Stimulated activated CD4-positive, alpha-beta T cell treated with anti-CD3 and anti-CD28 coated beads, Interleukin-4, amount 100 ng/mL, for 4 hours (primary cell): Measurements from ENCODE around the gene GALNT9.
"Not testable (repeated sequence)": the region's sequence is repeated elsewhere in the genome, so short reads cannot be mapped to it uniquely, and the experiment has no call there.

Source experiments
- DNase-seq, 2 experiments: peaks; one replicate each; pipeline ENCODE4 v3.0.0-alpha.2; 2020

GALNT9 gene

DNA sequence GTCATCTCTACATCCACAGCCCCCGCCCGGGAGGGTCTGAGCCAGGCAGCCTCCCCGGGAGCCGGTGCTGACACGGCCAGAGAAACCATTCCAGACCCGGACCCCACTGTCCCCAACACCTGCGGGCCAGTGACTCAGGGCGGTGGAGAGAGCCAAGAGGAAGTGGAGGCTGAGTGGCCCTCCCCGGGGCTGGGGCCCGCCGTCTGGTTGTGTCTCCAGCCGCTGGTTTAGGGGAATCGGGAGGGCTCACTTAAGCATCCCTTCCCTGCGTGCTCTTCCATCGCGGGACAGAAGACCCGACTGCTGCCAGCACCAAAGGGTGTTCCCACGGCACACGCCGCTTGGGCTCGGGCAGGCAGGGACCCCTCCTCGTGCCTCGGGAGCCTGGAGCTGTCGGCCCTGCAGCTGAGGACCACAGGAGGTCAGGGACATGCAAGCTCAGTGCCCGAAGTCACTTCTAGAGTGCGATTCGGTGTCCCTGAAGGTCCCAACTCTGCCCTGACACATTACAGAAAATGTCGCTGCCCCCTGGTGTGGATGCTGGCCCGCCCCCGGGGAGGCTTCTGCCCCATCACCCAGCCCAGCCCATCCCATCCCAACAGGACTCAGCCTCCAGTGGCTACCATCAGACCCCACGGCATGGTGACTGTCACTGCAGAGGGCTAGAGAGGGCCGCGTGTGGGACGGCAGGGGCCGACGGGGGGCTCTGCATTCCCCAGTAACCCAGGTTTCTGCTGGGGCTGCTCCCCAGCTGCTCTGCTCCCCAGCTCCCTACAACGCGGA lies 50.8 kb downstream of the GALNT9 start:
- DNase-seq: no peak

- DNase-seq: no peak
Measured at GRCh38 chr12:132277949-132278348, 51.4 kb downstream of the GALNT9 start.

GRCh38 chr12:132277374-132277941 lies 51.9 kb downstream of the GALNT9 start:
- DNase-seq: no peak

GRCh38 chr12:132276827-132277373 lies 52.5 kb downstream of the GALNT9 start:
- DNase-seq: no peak

GRCh38 chr12:132276066-132276826 lies 53.1 kb downstream of the GALNT9 start:
- DNase-seq: no peak

DNA sequence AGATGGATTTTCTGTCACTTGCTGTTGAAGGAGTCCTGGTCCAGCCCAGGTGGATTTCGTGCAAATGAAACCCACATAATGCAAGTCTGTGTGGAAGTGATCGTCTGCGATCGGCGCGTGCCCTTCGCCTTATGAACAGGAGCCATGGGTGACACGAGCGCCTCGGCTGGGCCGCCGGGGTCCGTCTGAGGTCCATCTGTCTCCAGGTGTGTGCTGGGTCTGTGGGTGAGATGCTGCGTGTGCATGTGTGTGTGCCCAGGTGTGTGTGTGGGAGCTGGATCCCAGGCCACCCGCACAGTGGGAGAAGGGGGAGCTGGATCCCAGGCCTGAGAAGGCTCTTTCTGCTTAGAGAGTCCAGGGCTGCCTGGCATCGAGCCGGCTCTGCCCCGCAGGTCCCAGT lies 53.8 kb downstream of the GALNT9 start:
- no peak for DNase-seq

DNA sequence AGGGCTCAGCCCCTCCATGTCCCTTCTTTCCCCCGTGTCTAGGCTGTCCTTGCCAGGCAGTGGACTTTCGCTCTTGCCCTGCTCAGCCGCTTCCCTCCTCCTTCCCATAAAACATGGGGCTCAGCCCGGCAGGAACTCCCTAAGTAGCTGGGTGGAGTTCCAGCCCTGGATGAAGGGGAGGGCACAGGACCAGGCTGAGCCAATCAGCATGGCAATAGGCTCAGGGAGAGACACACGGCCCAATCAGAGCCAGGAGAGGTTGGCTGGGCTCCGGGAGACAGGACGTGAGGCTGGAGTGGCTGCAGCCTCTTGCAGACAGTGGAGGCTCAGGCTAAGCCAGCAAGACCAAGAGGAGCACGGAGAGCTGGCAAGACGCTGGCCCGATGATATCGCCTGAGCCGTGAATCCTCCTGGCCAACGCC lies 54.3 kb downstream of the GALNT9 start:
- DNase-seq: no peak

DNA sequence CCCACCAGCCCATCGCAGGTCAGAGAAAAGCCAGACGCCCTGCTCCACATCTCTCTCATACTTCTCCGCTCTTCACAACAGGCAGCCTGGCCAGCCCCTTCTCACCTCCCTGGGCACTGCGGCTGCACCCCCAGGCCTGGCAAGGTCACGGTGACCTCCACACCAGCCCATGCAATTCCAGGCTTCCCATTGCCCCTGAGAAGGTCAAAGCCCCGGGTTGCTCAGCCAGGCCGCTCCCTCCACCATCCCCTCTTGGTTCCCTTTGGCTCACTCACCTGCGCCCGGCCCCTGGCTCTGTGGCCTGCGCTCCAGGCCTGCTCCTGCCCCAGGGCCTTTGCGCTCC lies 55.4 kb downstream of the GALNT9 start:
- DNase-seq: no peak

- DNase-seq: no peak
Measured at GRCh38 chr12:132272711-132273110, 56.7 kb downstream of the GALNT9 start.

DNA sequence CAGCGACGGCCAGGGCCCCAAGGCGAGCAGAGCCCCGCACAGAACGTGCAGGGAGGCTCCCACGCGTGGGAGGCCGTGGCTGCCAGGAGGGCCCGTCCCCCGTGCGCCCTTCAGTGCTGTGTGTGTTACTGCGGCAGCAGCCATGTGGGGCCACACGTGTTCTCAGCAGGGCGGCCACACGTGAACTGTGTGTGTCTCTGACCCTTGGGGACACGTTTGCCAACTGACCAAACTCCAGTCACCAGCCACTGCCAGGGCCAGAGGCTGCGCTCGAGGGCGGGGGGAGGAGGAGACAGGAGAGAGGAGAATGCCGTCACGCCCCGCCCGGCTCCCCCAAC lies 57.7 kb downstream of the GALNT9 start:
- no peak for DNase-seq

GRCh38 chr12:132270969-132271754 lies 58.2 kb downstream of the GALNT9 start:
- no peak for DNase-seq

- no peak for DNase-seq
Measured at GRCh38 chr12:132270516-132270915, 58.9 kb downstream of the GALNT9 start.

GRCh38 chr12:132269271-132269968 lies 60.0 kb downstream of the GALNT9 start:
- no peak for DNase-seq

DNA sequence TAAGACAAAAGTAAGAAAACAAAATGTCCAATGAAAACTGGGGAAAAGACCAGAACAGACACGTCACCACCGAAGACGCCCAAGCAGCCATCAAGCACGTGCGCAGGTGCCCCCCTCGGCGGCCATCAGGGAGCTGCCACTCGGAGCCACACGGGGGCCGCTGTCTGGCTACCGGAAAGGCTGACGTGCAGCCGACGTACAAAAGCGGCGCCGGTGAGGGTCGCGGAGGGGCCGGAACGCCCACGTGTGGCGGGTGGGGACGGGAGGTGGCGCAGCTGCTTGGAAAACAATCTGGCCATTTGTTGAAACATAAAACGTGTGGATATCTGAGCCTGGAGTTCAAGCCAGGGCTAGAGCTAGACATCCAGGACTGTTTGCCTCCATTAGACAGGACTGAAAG lies 60.7 kb downstream of the GALNT9 start:
- no peak for DNase-seq

DNA sequence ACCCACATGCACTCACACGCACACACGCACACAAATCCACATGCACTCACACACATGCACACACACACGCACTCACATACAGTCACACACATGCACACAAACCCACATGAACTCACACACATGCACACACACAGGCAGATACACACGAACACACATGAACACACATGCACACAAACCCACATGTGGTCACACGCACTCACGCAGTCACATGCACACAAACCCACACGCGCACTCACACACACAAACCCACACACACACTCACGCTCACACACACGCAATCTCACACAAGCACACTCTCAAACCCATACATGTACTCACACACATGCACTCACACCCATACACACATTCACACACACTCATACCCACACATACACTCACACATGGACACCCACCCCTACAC lies 61.5 kb downstream of the GALNT9 start:
- no peak for DNase-seq

DNA sequence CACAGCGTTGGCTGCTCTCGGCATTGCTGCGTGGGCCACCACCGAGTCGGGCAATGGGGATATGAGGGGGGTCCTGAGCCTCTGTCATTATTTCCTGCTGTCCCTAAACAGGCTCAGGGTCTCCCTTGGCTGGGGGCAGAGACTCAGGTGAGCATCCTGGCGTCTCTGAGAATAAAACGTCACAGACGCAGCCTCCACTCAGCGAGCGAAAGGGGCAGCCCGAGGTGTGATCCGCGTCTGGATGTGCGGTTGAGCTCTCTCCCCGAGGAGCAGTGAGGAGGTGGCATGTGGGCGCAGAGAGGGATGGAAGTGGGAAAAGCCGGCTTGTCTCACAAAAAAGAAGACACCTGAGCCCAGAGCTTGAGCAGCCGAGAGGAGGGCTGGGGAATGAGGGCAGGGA lies 62.6 kb downstream of the GALNT9 start:
- DNase-seq: no peak

- DNase-seq: no peak
Measured at GRCh38 chr12:132266370-132266769, 63.0 kb downstream of the GALNT9 start.

DNA sequence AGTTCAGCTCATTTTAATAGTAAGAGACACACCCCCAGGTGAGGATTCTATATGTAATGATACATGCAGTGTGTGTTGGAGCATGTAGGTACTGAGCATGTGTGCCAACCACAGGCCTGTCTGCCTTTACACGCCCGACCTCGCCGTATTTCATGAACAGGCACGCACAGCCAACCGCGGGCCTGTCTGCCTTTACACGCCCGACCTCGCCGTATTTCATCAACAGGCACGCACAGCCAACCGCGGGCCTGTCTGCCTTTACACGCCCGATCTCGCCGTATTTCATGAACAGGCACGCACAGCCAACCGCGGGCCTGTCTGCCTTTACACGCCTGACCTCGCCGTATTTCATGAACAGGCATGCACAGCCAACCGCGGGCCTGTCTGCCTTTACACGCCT lies 63.6 kb downstream of the GALNT9 start:
- not testable (repeated sequence) for DNase-seq

DNA sequence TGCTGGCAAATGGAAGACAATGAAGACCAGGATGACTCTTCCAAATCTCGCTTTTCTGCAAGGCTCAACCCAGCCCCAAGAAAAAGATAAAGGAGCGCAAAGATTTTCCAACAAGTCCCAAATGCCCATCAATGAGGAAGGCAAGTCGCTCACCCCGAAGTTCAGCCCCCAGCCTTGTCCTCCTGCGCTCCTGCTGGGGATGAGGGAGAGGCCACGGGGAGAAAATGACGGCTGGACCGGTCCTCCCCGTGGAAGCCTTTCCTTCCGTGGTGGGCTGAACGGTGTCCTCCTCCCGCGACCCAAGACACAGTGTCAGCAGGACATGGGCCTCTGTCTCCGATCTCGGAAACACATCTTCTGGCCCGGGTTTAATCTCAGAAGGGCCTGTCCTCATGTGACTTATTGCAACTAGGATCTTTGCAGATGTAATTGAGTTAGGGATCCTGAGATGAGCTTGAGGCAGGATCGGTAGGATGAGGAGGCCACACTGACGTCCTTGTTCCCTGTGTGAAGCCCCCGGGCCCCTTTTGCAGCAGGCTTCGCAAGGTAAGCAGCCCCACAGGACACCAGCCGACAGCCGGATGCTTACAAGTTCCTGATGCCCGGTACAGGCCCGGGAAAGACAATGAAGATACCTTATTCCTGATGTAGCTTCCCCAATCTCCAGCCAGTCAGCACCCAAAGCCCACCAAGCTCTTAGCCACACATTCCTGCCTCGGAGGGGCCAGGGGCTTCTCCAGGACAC lies 64.2 kb downstream of the GALNT9 start:
- DNase-seq: no peak

DNA sequence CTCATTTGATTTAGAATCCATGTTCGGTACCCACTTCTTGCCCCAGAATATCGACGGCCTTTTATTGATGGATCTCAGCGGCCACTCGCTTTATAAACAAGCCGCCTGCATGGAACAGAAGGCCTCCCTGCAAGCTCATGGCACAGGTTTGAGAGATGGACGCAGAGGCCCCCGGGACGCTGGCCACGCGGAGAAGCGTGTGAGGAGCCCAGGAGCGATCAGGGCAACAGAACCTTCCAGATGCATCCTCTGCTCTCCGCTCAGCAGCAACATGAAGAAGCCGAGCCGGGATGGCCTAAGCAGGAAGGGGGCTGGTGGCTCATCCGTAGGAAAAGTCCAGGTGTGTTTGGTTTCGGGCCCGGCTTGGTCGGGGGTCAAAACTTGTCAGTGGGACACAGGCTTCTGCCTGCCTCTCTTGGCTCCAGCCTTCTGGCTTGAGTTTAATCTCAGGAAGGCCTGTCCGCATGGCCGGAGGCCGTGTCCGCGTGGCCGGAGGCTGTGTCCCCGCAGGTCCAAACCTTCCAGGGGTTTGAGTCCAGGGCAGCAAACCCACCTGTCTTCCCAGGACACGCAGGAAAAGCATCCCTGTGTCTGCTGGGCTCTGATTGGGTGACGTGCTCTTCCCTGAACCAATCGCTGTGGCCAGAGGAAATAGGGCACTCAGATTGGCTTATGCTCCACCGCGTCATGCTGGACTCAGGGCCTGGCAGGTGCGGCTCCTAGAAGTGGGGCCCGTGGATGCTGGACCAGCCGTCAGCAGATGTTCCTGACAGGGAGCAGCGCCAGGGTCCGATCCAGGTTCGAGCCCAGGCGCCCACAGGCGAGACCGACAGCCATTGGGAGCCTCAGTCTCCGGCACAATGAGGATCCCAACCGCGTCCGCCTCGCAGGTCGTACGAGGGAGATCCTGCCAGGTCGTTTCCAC lies 65.0 kb downstream of the GALNT9 start:
- DNase-seq: no peak
